T-helper 22 cell (primary cell): ENCODE measurements around the gene NMRK2.
"Not testable (repeated sequence)": the region's sequence is repeated elsewhere in the genome, so short reads cannot be mapped to it uniquely, and the experiment has no call there.

Experiments used
- DNase-seq: peaks from one replicate; pipeline ENCODE4 v3.0.0-alpha.2; 2020; ENCODE audit warnings: low read depth

The NMRK2 gene

DNA sequence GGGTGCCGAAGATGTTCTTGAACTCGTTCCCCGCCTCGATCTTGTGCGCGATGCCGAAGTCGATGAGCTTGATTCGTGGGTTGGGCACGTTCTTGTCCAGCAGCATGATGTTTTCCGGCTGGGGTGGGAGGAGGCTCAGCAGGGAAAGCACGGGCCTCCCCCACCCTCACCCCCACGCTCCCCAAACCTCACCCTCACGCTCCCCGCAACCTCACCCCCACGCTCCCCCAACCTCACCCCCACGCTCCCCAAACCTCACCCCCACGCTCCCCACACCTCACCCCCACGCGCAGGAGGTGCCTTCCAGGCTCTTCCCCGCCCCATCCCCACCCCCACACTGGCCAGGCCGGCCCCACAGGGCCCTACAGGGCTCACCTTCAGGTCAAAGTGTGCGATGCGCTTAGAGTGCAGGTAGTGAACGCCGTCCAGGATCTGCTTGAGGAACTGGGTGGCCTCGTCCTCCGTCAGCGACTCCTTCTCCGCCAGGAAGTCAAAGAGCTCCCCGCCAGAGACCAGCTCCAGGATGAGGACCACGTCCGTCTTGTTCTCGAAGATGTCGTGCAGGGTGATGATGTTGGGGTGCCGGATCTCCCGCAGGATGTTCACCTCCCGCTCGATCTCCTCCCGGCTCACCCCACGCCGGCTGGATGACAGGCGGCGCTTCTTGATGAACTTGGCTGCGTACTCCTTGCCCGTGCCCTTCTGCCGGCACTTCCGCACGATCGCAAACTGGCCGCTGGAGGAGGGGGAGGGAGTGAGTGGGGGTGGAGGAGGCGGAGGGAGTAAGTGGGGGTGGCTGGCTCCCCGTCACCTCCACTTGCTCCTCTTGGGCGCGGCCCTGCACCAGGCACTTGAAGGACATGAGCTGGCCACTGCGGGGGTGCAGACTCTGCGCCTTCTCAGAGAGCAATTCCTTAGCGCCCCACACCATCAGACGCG is 31.7 kb downstream of the NMRK2 start:
- DNase-seq: no peak

DNA sequence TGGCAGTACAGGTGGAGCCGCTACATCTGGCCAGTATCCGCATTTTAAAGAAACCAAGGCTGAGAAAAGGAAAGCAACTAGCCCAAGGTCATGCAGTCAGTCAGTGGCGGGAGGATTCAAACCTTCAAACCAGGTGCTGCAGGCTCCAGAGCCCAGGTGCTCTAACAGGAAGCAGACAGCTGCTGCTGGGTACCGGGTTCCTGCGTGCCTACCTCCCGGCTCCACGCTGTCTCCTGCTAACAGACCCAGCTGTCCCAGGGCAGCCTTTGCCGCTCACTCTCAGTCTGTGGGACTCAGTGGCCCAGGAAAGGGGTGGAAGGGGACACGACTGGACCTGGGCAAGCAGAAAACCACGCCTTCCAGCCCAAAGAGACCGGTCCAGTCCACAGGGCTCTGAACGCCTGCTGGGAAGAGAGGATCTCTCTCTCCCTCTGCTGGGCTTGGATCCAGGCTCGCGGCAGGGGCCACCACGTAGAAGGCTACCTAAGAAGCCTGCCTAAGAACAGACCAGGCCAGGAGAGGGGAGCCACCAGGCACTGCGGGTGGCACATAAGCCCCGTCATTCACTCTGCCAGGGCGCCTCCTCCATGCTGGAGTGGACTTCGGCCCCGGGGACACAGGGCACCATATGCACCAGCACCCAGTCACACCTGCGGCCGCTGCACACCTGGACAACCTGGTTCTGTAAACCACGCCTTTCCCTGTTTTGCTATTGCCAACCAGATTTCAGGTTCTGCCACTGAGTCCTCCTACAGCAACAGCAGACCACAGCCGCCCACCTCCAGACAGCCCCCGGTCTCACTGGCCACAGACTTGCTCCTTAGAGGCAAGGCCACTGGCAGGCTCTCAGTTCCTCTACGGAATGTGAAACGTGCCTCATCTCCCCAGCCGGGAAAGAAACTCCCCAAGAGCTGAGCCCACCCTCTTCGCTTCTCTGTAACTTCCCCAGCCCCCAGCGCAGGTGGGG is 33.5 kb downstream of the NMRK2 start:
- no peak for DNase-seq

DNA sequence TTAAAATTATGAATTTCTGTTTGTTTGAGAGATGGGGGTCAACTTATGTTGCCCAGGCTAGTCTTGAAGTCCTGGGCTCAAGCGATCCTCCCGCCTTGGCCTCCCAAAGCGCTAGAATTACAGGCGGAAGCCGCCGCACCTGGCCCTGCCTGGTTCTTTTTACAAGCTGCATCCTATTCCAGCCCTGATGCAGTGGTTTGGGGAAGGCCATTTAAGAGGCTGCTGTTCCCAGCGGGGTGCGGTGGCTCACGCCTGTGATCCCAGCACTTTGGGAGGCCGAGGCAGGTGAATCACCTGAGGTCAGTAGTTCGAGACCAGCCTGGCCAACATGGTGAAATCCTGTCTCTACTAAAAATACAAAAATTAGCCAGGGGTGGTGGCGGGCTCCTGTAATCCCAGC is 35.1 kb downstream of the NMRK2 start:
- DNase-seq: not testable (repeated sequence)

DNA sequence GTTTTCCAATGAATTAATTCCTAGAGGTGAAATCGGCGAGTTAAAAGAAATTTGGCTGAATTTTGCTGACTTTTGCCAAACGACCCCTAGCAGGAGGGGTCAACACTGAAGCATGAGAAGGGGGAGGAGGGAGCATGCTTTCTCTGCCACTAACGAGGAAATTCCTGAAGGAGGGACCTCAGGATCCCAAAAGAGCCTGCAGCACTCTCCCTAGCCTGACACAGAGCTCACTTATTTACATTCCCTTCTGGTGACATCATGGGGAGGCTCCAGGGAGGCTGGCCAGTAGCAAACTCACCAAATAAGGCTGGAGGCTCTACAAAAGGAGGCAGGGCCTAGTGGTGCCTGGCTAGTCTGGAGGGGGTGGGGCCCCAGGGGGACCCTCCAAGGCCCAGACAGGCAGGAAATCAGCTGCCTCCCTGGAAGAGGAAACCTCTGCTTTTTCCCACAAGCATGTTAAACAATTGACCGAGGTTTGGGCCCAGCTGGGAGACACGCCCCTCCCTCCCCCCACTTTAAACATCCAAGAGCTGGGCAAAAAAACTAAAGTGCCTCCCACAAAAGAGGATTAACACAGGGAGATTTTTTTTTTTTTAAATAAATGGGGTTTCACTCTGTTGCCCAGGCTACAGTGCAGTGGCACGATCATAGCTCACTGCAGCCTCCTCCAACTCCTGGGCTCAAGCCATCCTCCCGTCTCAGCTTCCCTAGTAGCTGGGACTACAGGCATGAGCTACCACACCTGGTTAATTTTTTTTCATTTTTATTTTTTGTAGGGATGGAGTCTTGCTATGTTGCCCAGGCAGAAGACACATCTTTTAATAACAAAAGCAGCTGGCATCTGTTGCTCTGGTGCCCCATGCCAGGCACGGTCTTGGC is 35.9 kb downstream of the NMRK2 start:
- DNase-seq: no peak

DNA sequence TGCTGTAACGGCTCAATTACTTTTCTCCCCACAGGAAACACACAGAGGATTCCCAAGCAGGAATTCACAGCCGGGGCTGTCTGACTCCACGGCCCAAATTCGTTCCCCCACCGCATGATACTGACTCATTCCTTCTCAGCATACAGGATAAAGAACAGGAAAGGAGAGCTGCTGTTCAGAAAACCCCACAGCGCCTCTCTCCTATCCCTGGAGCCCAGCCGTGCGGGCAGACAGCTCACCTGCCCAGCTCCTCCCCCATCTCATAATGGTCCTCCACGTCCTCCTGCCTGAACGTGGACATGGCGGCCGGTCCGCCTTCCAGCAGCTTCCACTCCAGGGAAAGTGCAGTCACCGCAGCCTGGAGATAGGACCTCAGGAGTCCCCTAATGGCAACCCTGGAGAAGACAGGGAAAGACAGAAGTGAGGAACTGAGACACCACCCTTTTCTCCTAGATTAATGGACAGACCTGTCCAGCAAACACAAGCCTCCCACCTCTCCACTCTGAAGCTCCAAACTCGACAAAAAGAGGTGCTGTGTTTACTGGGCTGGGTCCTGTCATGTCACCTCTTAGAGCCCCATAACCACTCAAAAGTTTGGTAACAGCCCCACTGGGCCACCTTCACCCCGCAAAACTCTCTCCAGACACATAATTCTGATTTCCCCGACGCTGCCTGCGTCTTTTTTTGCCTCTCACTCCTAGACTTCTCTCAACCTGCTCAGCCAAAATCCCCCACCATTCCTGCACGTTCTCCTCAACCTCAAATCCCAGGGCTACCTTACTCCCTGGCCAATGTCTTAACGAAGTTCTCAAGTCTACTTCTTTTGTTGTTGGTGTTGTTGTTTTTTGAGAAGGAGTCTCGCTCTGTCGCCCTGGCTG is 36.8 kb downstream of the NMRK2 start:
- DNase-seq: no peak

DNA sequence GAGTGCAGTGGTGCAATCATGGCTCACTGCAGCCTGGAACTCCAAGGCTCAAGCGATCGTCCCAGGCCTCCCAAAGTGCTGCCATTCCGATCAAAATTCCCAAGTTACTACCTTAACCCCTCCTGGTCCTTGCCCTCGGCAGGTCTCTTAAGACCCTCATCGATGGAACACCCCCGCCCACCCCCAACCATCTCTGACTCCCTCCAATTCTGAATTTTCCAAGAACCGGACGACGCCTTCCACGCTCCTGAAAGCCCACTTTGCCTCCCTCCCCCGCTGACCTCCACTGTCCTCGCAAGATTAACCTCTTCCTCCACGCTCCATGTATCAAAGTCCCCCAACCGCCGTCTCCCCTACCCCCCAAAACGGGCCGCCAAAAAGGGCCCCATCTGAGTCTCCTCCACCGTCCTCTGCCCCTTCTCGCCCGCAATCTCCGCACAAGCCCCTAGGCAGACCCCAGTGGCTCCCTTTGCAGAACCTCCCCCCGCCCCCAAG is 37.5 kb downstream of the NMRK2 start:
- DNase-seq: no peak

DNA sequence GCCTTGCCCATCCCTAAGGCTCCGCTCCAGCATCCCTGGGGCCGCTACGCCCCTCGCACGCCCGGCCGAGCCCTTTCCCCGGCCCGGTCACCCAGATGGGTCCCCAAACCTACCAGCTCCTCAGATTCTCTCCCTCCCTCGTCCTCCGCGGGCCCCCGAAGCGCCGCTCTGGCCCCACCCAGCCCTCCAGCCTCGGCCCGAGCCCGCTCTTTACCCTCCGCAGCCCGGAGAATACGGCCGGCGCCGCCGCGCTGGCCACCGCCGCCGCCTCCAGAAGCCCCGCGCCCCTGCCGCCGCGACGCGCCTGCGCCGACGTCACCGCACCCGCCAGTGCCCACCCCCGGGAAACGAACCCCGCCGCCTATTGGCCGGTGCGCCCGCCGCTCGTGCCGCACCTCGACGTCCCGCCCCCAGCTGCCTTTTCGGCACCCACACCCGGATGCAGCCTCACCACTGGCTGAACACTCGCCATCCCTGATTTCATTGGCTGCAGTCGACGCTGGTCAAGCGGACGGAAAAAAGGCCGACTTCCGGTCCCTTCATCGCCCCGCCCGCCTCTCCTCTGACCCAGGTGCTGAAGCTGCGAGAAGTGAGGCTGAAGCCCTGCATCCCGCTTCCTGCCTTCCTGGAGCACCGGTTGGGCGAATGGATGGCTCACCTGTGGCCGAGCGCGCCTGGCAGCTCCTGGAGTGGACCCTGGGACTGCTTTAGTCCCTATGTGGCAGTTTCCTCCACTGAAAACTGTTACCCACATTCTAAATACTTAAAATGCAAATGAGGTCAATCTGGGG is 38.1 kb downstream of the NMRK2 start, which contains the start of gene DAPK3:
Gene DAPK3 (minus strand): TSS at position 292 of the 791 bp plus-strand sequence. CDS start 1,364 bp downstream, outside the sequence.
- DNase-seq: peak; percentile 82

DNA sequence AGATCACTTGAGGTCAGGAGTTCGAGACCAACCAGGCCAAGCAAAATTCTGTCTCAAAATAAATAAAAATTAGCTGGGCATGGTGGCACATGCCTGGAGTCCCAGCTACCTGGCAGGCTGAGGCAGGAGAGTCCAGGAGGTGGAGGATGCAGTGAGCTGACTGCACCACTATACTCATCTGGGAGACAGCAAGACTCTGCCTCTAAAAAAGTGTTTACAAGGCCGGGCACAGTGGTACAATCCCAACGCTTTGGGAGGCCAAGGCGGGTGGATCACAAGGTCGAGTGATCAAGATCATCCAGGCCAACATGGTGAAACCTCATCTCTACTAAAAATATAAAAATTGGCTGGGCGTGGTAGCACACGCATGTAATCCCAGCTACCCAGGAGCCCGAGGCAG is 42.3 kb downstream of the NMRK2 start:
- DNase-seq: no peak

DNA sequence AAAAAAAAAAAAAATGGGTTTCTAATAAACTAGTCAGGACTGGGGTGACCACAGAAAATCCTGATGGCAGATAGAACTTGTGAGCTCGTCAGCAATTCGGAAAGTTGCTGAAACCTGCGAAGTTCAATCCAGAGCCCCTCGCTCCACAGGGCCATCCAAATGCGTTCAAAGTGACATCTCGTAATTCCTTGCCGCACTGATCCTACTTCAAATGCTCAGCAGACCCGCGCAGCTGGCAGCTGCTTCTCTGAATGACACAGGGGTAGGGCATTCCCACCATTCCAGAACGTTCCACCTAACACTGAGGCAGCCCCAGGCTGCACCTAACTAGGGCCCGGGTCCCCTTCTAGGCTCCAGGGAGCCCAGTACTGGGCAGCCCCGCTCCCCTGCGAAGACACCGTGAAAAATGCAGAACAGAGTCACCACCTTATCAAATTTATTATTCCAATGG is 42.8 kb downstream of the NMRK2 start:
- DNase-seq: no peak

DNA sequence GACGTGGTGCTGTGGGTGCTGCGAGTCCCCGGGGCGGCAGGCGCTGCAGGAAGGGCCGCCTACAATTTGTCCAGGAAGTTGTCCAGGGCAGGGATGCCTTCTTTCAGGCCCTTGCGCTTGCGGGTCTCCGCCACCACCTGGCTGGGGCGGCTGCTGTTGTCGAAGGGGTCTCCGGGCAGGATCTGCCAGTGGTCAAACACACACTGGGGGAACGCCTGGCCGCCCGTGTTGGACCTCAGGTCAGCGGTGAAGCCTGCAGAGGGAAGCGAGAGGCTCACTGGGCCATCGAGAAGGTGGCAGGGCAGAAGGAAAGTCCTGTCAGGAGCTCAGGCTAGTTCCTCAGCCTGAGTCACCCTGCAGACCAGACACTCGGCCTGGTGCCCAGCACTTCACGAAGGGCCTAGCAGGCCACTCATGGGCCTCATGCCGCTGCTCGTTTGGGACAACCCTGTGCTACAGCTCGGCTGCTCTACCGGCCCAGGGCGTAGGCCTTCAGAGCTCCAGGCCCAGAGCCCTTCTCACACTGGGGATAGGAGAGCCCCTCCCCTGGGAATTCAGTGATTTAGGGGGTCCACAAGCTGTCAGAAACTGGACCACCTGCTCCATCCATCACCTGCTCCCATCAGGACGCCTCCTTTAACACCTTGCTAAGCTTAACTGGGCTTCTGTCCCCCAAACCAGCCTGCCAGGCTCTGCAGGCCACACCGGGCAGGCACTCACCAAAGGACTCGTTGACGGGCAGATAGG is 43.8 kb downstream of the NMRK2 start:
- no peak for DNase-seq

DNA sequence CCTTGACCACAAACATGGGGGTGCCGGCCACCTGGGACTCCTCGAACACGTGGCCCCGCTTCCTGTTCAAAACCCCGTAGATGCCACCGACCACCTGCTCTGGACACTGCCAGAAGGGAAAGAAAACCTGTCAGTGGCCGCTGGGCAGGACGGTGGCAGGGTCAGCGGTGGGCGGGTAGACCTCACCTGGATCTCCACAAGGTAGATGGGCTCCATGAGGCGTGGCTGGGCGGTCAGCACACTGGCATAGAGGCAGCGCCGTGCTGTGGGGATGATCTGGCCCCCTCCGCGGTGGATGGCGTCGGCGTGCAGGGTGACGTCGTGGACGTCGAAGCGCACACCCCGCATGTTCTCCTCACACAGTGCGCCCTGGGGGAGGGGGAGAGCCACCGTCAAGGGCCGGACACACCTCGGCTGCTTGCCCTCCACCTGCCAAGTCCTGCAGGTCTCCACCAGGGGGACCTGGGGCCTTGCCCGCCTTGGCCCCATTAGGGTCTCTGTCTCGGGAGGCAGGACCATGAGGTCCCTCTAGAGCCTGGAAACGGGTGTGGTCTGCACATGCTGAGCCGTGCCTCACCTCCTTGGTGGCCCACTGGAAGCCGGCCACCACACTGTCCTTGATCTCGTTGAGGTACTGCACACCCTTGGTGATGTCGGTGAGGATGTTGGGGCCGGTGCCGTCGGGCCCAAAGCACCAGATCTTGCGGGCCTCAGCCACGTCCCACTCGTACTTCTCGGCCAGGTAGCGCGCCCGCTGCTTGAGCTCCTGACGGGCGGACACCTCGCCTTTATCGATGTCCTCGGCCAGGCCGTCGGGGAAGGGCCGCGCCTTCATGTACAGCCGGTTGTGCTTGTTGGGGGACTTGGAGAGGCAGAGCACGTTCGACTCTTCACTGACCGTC is 44.6 kb downstream of the NMRK2 start:
- no peak for DNase-seq

DNA sequence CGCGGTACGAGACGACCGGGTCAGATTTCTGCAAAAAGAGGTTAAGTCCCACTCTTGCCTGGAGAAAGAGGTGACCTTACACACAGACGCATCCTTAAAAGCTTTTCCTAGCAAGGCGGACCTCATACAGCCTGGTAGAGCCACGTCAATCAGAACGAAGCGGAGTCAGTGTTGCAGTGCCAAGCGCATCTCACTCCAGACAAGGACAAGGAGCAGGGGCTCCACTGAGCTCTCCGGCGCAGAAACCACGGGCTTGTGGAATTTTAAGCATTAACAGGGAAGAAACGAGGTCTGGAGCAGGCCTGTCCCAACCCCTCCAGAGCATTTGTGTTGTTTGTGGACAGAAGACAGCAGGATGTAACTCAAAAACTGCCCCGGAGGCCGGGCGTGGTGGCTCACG is 45.3 kb downstream of the NMRK2 start:
- no peak for DNase-seq

DNA sequence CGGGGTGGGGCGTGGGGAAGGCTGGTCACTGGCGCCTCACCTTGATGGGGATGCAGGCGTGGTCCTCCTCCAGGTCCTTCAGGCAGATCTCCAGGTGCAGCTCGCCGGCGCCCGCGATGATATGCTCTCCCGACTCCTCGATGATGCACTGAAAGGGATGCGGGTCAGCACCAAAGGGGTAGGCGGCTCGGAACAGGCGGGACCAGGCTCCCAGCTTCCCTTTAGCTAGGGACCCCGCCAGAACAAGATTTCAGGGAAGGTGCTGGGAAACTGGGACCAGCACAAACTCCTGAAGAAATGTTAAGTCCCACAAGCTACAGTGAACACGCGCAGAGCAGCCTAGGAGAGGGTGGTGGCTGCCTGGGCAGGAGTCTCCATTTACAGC is 46.4 kb downstream of the NMRK2 start:
- DNase-seq: no peak

DNA sequence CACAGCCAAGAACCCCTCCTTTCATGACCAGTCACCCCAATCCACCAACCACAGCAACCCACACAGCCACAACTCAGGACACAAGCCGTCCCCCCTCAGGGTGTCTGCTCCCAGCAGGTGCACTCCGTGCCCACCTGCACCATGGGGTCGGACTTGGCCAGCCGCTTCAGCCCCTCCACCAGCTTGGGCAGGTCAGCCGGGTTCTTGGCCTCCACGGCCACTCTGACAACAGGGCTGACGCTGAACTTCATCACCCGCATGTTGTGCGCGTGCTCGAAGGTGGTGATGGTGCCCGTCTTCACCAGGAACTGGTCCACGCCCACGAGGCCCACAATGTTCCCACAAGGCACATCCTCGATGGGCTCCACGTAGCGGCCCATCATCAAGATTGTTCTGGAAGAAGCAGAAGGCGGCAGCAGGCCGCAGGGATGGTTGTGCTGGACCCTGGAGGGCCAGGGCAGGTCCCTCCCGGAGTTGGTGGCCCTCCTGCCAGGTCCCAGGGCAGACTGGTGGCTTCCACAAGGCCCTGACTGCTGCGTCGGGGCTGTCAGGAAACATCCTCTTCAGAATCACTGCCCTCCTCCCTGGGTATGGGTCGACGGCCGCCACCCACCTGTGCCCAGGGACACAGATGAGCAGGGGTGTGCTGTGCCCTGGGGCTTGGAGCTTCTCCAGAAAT is 46.9 kb downstream of the NMRK2 start:
- no peak for DNase-seq

DNA sequence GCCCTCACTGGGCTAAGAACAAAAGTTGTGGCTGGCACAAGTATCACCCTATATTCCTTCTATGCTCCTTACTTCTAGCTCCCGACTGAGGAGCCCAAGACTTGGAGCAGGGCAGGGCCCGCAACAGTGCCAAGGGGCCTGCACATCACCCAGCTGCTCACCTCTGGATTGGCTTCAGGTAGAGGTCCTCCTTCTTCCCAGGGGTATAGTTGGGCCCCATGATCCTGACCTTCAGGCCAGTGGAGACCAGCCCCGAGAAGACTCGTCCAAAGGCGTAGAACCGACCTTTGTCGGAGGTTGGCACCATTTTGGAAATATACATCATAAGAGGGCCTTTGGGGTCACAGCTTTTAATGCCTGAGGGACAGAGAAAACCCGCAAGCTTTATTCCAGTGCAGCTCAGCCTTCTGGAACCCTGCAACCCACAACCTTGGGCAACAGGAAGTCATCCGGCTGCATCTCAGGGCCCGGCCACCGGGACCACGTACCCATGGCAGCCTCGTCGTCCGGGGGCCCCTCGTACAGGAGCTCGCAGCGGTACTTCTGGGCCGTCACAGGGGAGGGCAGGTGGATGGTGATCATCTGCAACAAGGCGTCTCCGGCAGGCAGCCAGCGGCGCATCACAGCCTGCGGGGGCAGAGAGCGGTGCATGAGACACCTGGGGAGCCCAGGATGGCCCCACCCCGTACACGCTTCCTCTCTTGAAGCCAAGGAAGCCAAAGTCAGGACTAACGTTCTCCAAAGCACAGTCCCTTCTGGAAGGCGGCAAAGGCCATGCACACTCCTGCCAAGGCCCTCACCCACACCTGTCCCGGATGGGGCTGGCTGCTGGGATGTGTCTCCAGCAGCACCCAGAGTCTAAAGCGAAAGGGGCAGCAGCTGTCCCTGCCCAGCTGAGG is 47.7 kb downstream of the NMRK2 start:
- DNase-seq: no peak

DNA sequence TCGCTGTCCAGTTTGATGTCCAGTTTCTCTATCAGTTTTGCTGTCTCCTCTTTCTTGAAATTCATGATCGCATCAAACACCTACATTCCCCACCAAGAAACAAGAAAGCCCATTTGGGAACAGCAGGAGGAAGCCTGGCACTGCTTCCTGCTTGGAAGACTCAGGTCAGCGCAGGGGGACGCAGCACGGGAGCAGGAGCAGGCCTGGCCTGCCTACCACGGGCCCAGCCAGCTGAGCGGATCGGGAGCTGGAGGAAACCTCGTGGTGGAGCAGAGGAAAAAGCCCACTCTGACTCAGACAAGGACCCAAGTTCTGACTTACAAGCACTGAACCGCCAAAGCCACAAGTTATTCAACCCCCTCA is 48.5 kb downstream of the NMRK2 start:
- no peak for DNase-seq
